Dermis blood vessel endothelial cell (primary cell): ENCODE results near the gene EPB41L5. TPM values are rescaled to one million over a fixed set of nuclear protein-coding genes. Genes with fewer than 3 reads are reported as not detected.
"Not testable (repeated sequence)": the region's sequence is repeated elsewhere in the genome, so short reads cannot be mapped to it uniquely, and the experiment has no call there.

Source experiments
- DNase-seq: peaks from one replicate; pipeline ENCODE4 v3.0.0; 2010
- total RNA-seq: library from RNA; depleted of rRNA; stranded (reverse); fragments of >200 nt; gene quantifications from 2 replicates; pipeline ENCODE4 v1.2.3, GENCODE V29; 2014

Gene EPB41L5
- 30.2 and 30.8 TPM in 2 replicates for total RNA-seq

GRCh38 chr2:120012771-120013596 is at the start of gene EPB41L5:
TSS of gene EPB41L5 (plus strand) at chr2:120013077. CDS start at chr2:120019085, 6,008 bp downstream.
- peak; percentile 89 for DNase-seq

- no peak for DNase-seq
These were observed 31.0 kb upstream of the EPB41L5 start for GRCh38 chr2:119981896-119982295.

GRCh38 chr2:119982506-119982905 is 30.4 kb upstream of the EPB41L5 start:
- DNase-seq, result no peak

GRCh38 chr2:119983108-119983507 is 29.8 kb upstream of the EPB41L5 start:
- no peak for DNase-seq

GRCh38 chr2:119996148-119996547 is 16.7 kb upstream of the EPB41L5 start:
- DNase-seq, result no peak

GRCh38 chr2:119996896-119997891 is 15.7 kb upstream of the EPB41L5 start:
- not testable (repeated sequence) for DNase-seq

GRCh38 chr2:120001471-120001870 is 11.4 kb upstream of the EPB41L5 start:
- DNase-seq, result no peak

- DNase-seq, result no peak
These were observed 8.6 kb upstream of the EPB41L5 start for GRCh38 chr2:120004254-120004653.

- DNase-seq, result no peak
These were observed 6.9 kb upstream of the EPB41L5 start for GRCh38 chr2:120005834-120006521.

- DNase-seq, result no peak
These were observed 5.0 kb upstream of the EPB41L5 start for GRCh38 chr2:120007851-120008250.

- DNase-seq, result no peak
These were observed 514 bp upstream of the EPB41L5 start for GRCh38 chr2:120012363-120012762.

GRCh38 chr2:120013597-120014223 is 833 bp downstream of the EPB41L5 start:
- DNase-seq, result no peak

GRCh38 chr2:120014226-120014980 is 1.5 kb downstream of the EPB41L5 start:
- no peak for DNase-seq

GRCh38 chr2:120016800-120017199 is 3.9 kb downstream of the EPB41L5 start:
- DNase-seq, result no peak

GRCh38 chr2:120017201-120017600 is 4.3 kb downstream of the EPB41L5 start:
- DNase-seq, result peak; percentile 28

- DNase-seq, result no peak
These were observed 5.7 kb downstream of the EPB41L5 start for GRCh38 chr2:120018549-120018948.

- DNase-seq, result no peak
These were observed 7.7 kb downstream of the EPB41L5 start for GRCh38 chr2:120020554-120020953.

GRCh38 chr2:120022505-120022904 is 9.6 kb downstream of the EPB41L5 start:
- not testable (repeated sequence) for DNase-seq

GRCh38 chr2:120026890-120027289 is 14.0 kb downstream of the EPB41L5 start:
- DNase-seq, result no peak

GRCh38 chr2:120028795-120029194 is 15.9 kb downstream of the EPB41L5 start:
- no peak for DNase-seq
